Endothelial cell (in vitro differentiated cells): ENCODE results near the gene MS4A4A. TPM values are rescaled to one million over a fixed set of nuclear protein-coding genes. Genes with fewer than 3 reads are reported as not detected.

Experiments
- DNase-seq: peaks from one replicate; pipeline ENCODE4 v3.0.0; 2021; ENCODE audit warnings: low spot score
- H3K27ac Mint-ChIP-seq: one replicate; pipeline ENCODE4 v1.8.0; 2021; ENCODE audit warnings: mixed read lengths, inconsistent platforms; ENCODE audit not compliant: unreplicated experiment
- H3K27me3 Mint-ChIP-seq: one replicate; pipeline ENCODE4 v1.8.0; 2021; ENCODE audit warnings: mild to moderate bottlenecking, moderate library complexity, mixed read lengths, inconsistent platforms; ENCODE audit not compliant: unreplicated experiment
- H3K36me3 Mint-ChIP-seq: one replicate; pipeline ENCODE4 v1.8.0; 2021; ENCODE audit warnings: mild to moderate bottlenecking, low read depth, mixed read lengths, inconsistent platforms; ENCODE audit not compliant: unreplicated experiment
- H3K4me1 Mint-ChIP-seq: one replicate; pipeline ENCODE4 v1.8.0; 2021; ENCODE audit warnings: mild to moderate bottlenecking, mixed read lengths, inconsistent platforms; ENCODE audit not compliant: unreplicated experiment
- H3K4me3 Mint-ChIP-seq: one replicate; pipeline ENCODE4 v1.8.0; 2021; ENCODE audit warnings: mild to moderate bottlenecking, mixed read lengths, inconsistent platforms; ENCODE audit not compliant: unreplicated experiment
- H3K9me3 Mint-ChIP-seq: one replicate; pipeline ENCODE4 v1.8.0; 2021; ENCODE audit warnings: mixed read lengths, inconsistent platforms; ENCODE audit not compliant: unreplicated experiment
- CTCF ChIP-seq: fragments of 200-600 bp; sonication (generic); IDR thresholded peaks from one replicate; pipeline ENCODE4 v1.5.0; 2021; ENCODE audit warnings: antibody characterized with exemption; ENCODE audit not compliant: unreplicated experiment
- long read RNA-seq: library from polyadenylated mRNA; unstranded; transcript quantifications from one replicate; pipeline ENCODE4 v2.0.0, GENCODE V29; 2020; ENCODE audit not compliant: unreplicated experiment
- total RNA-seq: library from RNA; stranded (reverse); fragmentation: NEBNext Ultra II Directional; extraction: Animal tissue kit (Norgen Biotek cat#: 25700); gene quantifications from one replicate; pipeline ENCODE4 v1.2.1, GENCODE V29; 2021; ENCODE audit not compliant: unreplicated experiment

MS4A4A gene
- not detected for total RNA-seq
- long read RNA-seq, partial matches to known transcripts = 0 of 1 reads
- long read RNA-seq, other reads (novel, unspliced or antisense) = 1 of 1 reads

- H3K4me3 Mint-ChIP-seq = no peak within 1 kb of the TSS
- H3K36me3 Mint-ChIP-seq = no peaks in the 10 kb centered on the region
- no peak within 1 kb of the TSS for H3K27ac Mint-ChIP-seq
- H3K9me3 Mint-ChIP-seq = no peaks in the 10 kb centered on the region
- no peak for DNase-seq
- H3K4me1 Mint-ChIP-seq = peaks cover 5% of the 10 kb centered on the region
- H3K27me3 Mint-ChIP-seq = no peaks in the 10 kb centered on the region
- TF ChIP-seq CTCF = no peak
These were observed at the start of gene MS4A4A for GRCh38 chr11:60280412-60280811. MS4A4A (plus strand) TSS chr11:60280666; CDS start chr11:60280676, 10 bp downstream.

GRCh38 chr11:60230681-60231080 lies 49.8 kb upstream of the MS4A4A start:
- H3K4me1 Mint-ChIP-seq = no peaks in the 10 kb centered on the region
- no peak overlapping the region for H3K4me3 Mint-ChIP-seq
- H3K9me3 Mint-ChIP-seq = no peaks in the 10 kb centered on the region
- no peaks in the 10 kb centered on the region for H3K27me3 Mint-ChIP-seq
- H3K27ac Mint-ChIP-seq = no peak overlapping the region
- H3K36me3 Mint-ChIP-seq = no peaks in the 10 kb centered on the region
- no peak for TF ChIP-seq CTCF
- DNase-seq = no peak

- Mint-ChIP-seq H3K4me1 (no peaks in the 10 kb centered on the region), H3K4me3 (no peak overlapping the region), H3K27ac (no peak overlapping the region), H3K9me3 (no peaks in the 10 kb centered on the region), H3K27me3 (no peaks in the 10 kb centered on the region), H3K36me3 (no peaks in the 10 kb centered on the region)
- no peak for DNase-seq
- no peak for TF ChIP-seq CTCF
These were observed 45.1 kb upstream of the MS4A4A start for GRCh38 chr11:60235321-60235720.

- Mint-ChIP-seq H3K36me3 (no peaks in the 10 kb centered on the region), H3K4me1 (no peaks in the 10 kb centered on the region), H3K9me3 (no peaks in the 10 kb centered on the region), H3K27me3 (peaks cover 3% of the 10 kb centered on the region), H3K27ac (no peak overlapping the region), H3K4me3 (no peak overlapping the region)
- DNase-seq = no peak
- TF ChIP-seq CTCF = no peak
These were observed 39.8 kb upstream of the MS4A4A start for GRCh38 chr11:60240662-60241061.

GRCh38 chr11:60241786-60242185 lies 38.7 kb upstream of the MS4A4A start:
- no peaks in the 10 kb centered on the region for H3K9me3 Mint-ChIP-seq
- no peak for DNase-seq
- H3K36me3 Mint-ChIP-seq = no peaks in the 10 kb centered on the region
- TF ChIP-seq CTCF = no peak
- no peaks in the 10 kb centered on the region for H3K4me1 Mint-ChIP-seq
- peaks cover 3% of the 10 kb centered on the region for H3K27me3 Mint-ChIP-seq
- no peak overlapping the region for H3K4me3 Mint-ChIP-seq
- no peak overlapping the region for H3K27ac Mint-ChIP-seq
